ENCODE data around the gene FOXRED1. TPM values are rescaled to one million over a fixed set of nuclear protein-coding genes. Genes with fewer than 3 reads are reported as not detected.

The FOXRED1 gene
- total and polyA plus RNA-seq, 2 of the 13 experiments (the other 11 are each of a cell fraction or from before 2014, with no cell fraction given), result 29.6 to 42.9 TPM

DNA sequence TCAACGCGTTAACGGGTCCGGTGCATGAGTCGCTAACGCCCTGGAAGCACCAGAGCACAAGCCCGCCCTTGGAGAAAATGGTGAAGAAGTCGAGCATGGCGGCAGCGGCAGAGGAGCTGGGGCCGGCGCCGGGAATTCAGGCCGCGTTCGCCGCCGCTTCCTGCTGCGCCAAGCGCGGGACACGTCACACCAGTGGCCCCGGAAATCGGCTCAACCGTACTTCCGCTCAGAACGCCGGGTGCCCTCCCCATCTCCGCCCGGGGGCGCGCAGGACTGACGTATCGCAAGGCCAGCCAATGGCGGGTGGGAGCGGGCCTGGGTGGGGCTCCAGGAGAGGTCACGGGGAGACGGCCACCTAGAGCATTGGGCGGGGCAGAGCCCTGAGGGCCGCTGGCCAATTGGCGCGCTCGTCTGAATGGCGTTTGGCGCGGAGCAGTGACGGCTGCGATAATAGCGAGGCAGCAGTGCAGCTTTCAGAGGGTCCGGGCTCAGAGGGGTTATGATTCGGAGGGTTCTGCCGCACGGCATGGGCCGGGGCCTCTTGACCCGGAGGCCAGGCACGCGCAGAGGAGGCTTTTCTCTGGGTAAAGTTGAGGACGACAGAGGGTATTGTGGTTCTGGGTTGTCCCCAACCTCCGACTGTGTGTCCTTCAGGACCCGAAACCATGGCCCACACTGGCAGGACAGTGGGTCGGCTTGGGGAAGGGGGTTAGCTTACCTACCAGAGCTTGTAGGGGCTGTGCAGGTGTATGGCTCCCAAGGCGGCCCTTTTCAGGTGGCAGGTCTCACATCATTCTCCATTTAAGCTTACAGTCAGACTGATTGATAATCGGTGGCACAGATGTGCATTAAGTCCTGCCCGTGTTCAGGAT is at the start of gene FOXRED1, which contains the start of gene SRPRA (continued):
- TF ChIP-seq NRL (CRISPR knock-in tag; IDR thresholded peaks at IDR 0.05; ENCODE audit: borderline replicate concordance) (peak; percentile 66; the same call in 1 of the 2 replicates), RNF2 (conservative IDR thresholded peaks at IDR 0.05; ENCODE audit: low read depth) (no peak), POLR2AphosphoS5 (IDR thresholded peaks at IDR 0.05; ENCODE audit: low read depth, low read length) (peak; percentile 82), SYNCRIP (IDR thresholded peaks at IDR 0.05; ENCODE audit: insufficient read depth, low read depth, low read length) (no peak), ZSCAN31 (CRISPR knock-in tag; IDR thresholded peaks at IDR 0.05; ENCODE audit: low read depth) (peak; percentile 61), ZNF629 (CRISPR knock-in tag; conservative IDR thresholded peaks at IDR 0.05) (no peak; the same call in 1 of the 2 replicates), ZBTB7A (CRISPR knock-in tag; IDR thresholded peaks at IDR 0.05) (no peak), ZSCAN30 (CRISPR knock-in tag; IDR thresholded peaks at IDR 0.05) (no peak), SAFB2 (CRISPR knock-in tag; IDR thresholded peaks at IDR 0.05; ENCODE audit: borderline replicate concordance, low read depth) (no peak), ZSCAN22 (CRISPR knock-in tag; IDR thresholded peaks at IDR 0.05) (no peak), SOX5 (CRISPR knock-in tag; IDR thresholded peaks at IDR 0.05; ENCODE audit: borderline replicate concordance) (0 out of 2 replicates have a peak, but pooled peaks have one; percentile 29), HNRNPK (IDR thresholded peaks at IDR 0.05; ENCODE audit: low read depth, low read length, poor library complexity, severe bottlenecking) (no peak), SKI (IDR thresholded peaks at IDR 0.05; ENCODE audit: partially characterized antibody) (no peak), SIN3B (IDR thresholded peaks at IDR 0.05; ENCODE audit: low read length) (peak; percentile 80; the same call in 1 of the 2 replicates), KLF12 (CRISPR knock-in tag; IDR thresholded peaks at IDR 0.05; ENCODE audit: borderline replicate concordance) (peak; percentile 88; the same call in 1 of the 2 replicates), NFIB (CRISPR knock-in tag; IDR thresholded peaks at IDR 0.05; ENCODE audit: borderline replicate concordance) (no peak)
- TF ChIP-seq, protein P1, sequence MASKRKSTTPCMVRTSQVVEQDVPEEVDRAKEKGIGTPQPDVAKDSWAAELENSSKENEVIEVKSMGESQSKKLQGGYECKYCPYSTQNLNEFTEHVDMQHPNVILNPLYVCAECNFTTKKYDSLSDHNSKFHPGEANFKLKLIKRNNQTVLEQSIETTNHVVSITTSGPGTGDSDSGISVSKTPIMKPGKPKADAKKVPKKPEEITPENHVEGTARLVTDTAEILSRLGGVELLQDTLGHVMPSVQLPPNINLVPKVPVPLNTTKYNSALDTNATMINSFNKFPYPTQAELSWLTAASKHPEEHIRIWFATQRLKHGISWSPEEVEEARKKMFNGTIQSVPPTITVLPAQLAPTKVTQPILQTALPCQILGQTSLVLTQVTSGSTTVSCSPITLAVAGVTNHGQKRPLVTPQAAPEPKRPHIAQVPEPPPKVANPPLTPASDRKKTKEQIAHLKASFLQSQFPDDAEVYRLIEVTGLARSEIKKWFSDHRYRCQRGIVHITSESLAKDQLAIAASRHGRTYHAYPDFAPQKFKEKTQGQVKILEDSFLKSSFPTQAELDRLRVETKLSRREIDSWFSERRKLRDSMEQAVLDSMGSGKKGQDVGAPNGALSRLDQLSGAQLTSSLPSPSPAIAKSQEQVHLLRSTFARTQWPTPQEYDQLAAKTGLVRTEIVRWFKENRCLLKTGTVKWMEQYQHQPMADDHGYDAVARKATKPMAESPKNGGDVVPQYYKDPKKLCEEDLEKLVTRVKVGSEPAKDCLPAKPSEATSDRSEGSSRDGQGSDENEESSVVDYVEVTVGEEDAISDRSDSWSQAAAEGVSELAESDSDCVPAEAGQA (IDR thresholded peaks at IDR 0.05; ENCODE audit: low read depth), result peak; percentile 93
- TF ChIP-seq, protein P1 (CRISPR knock-in tag; IDR thresholded peaks at IDR 0.05; ENCODE audit: borderline replicate concordance), result no peak
- TF ChIP-seq, protein P2, sequence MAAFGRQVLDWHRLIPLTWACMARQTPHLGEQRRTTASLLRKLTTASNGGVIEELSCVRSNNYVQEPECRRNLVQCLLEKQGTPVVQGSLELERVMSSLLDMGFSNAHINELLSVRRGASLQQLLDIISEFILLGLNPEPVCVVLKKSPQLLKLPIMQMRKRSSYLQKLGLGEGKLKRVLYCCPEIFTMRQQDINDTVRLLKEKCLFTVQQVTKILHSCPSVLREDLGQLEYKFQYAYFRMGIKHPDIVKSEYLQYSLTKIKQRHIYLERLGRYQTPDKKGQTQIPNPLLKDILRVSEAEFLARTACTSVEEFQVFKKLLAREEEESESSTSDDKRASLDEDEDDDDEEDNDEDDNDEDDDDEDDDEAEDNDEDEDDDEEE (CRISPR knock-in tag; IDR thresholded peaks at IDR 0.05), result no peak; the same call in 1 of the 2 replicates
- TF ChIP-seq, protein P3, sequence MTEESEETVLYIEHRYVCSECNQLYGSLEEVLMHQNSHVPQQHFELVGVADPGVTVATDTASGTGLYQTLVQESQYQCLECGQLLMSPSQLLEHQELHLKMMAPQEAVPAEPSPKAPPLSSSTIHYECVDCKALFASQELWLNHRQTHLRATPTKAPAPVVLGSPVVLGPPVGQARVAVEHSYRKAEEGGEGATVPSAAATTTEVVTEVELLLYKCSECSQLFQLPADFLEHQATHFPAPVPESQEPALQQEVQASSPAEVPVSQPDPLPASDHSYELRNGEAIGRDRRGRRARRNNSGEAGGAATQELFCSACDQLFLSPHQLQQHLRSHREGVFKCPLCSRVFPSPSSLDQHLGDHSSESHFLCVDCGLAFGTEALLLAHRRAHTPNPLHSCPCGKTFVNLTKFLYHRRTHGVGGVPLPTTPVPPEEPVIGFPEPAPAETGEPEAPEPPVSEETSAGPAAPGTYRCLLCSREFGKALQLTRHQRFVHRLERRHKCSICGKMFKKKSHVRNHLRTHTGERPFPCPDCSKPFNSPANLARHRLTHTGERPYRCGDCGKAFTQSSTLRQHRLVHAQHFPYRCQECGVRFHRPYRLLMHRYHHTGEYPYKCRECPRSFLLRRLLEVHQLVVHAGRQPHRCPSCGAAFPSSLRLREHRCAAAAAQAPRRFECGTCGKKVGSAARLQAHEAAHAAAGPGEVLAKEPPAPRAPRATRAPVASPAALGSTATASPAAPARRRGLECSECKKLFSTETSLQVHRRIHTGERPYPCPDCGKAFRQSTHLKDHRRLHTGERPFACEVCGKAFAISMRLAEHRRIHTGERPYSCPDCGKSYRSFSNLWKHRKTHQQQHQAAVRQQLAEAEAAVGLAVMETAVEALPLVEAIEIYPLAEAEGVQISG (CRISPR knock-in tag; IDR thresholded peaks at IDR 0.05), result peak; percentile 91

All from HepG2 (cell line).